Bladder microvascular endothelial cell (primary cell): ENCODE results near the gene ROCK1. TPM values are rescaled to one million over a fixed set of nuclear protein-coding genes. Genes with fewer than 3 reads are reported as not detected.

Source experiments
- total RNA-seq: library from RNA; depleted of rRNA; stranded (reverse); fragments of >200 nt; gene quantifications from 2 replicates; pipeline ENCODE4 v1.2.3, GENCODE V29; 2014

The ROCK1 gene
- total RNA-seq = 26.1 and 50.0 TPM in 2 replicates

DNA sequence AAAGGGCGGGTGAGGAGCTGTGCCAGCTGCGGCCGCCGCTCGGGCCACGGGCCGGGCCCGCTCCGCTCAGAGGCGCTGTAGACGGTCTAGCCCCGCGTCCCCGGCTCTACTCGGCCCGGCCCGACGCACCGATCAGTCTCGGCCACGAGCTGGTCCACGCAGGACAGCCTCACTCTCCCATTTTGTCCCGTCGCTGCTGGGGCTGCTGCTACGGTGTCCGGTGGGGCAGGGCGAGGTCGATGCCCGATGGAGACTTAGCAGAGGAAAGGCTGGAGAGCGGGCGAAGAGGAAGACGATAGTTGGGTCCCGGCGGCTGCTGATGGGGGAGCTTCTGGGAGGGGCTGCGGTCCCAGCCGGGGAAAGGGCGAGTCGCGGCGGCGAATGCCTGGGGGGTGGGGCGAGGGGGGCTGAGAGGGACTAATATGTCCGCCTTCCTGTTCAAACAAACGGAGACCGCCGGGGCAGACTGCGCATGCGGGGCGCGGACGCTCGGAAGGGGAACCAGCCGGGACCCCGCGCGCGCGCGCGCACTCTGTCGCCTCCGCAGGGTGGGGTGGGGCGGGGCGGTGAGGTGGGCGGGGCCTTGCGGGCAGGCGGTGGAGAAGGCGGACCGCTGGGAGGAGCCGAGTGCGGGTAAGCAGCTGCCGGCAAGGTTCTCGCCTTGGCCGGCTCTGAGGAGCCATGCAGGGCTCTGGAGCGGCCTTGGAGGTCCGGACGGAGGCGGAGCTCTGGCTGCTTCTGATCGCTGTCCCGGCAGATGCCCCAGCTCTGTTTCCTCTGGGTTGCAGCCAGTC lies at the start of gene ROCK1:
Gene ROCK1, minus strand, starts transcription at position 468 of the 794 bp plus-strand sequence. CDS start 903 bp downstream, outside the sequence.

Other genes starting within 250 kb of the ROCK1 start
- gene GREB1L, start 130.4 kb upstream of the ROCK1 start, total RNA-seq = 1.3 and 9.7 TPM in 2 replicates